Muscle layer of duodenum (tissue), 2 donors: ENCODE data around the gene B3GAT3.

Source experiments
- H3K27ac ChIP-seq: one replicate; pipeline ENCODE4 v1.7.0; 2013; ENCODE audit warnings: mild to moderate bottlenecking, low read length
- H3K27me3 ChIP-seq: one replicate; pipeline ENCODE4 v1.7.0; 2013; ENCODE audit warnings: low read depth, mild to moderate bottlenecking, control low read depth, low read length
- H3K36me3 ChIP-seq, 2 donors: one replicate each; pipeline ENCODE4 v1.7.0; 2013; ENCODE audit warnings: low read length in 2 of 2, control low read depth in 1 of 2, mild to moderate bottlenecking in 1 of 2; ENCODE audit not compliant: insufficient read depth in 2 of 2, control insufficient read depth in 1 of 2
- H3K4me1 ChIP-seq, 2 donors: one replicate each; pipeline ENCODE4 v1.7.0; 2013; ENCODE audit warnings: low read length in 2 of 2, mild to moderate bottlenecking in 2 of 2, control low read depth in 1 of 2, moderate library complexity in 1 of 2; ENCODE audit not compliant: insufficient read depth in 2 of 2, control insufficient read depth in 1 of 2
- H3K4me3 ChIP-seq, 2 donors: one replicate each; pipeline ENCODE4 v1.7.0; 2013; ENCODE audit warnings: low read length in 2 of 2, low read depth in 1 of 2, mild to moderate bottlenecking in 1 of 2
- H3K9me3 ChIP-seq, 2 donors: one replicate each; pipeline ENCODE4 v1.7.0; 2013; ENCODE audit warnings: low read length in 2 of 2, control low read depth in 1 of 2, mild to moderate bottlenecking in 1 of 2; ENCODE audit not compliant: control insufficient read depth in 1 of 2
- donor health status: healthy.

Gene B3GAT3

DNA sequence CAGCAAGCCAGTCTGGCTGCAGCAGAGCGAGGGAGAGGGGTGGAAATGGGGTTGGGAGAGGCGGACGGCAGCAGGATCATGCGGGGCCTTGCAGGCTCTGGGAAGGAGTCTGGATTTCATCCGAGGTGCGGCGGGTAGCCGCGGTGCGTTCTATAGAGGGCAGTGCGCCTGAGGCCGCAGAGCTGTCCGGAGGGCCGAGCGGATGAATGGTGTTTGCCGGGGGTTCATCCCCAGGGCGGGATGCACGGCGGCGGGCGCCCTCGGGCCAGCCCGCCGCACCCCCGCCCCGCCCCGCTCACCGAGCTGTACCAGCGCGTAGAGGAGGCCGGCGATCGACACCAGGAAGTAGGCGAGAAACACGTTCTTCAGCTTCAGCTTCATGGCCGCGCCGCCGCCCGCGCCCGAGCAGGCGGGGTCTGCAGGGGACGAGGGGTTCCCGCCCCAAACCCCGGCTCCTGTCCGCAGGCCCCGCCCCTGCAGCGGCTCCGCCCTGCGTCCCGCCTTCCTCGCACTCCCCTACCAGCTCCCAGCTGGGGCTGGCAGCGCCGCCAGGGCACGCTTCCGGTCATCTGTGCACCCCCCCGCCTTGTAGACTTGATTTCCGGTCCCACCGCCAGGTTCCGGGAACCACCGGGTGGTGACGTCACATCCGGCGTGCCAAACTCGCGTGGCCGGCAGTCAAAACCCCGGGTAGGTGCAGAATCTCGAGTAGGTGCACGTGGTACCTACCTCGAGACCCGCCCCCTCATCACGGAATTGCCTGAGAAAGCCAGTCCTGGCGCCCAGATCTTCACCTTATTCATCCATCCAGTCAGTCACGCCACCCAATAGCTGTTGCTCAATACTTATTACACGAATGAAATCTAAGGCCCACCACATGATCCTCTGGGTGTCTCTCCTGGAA is at the start of gene B3GAT3:
Gene B3GAT3, minus strand, starts transcription at position 420 of the 904 bp plus-strand sequence. Its CDS starts 39 bp downstream, at position 381.
- no peaks in the 10 kb centered on the region for H3K9me3 ChIP-seq
- peak within 1 kb of the TSS; percentile 92 for H3K27ac ChIP-seq
- peaks cover 18 to 28% of the 10 kb centered on the region in 2 donors for H3K36me3 ChIP-seq
- H3K27me3 ChIP-seq = no peaks in the 10 kb centered on the region
- peaks cover 9% of the 10 kb centered on the region in 2 donors for H3K4me1 ChIP-seq
- H3K4me3 ChIP-seq = peak within 1 kb of the TSS; percentile 81 to 94

- Histone ChIP-seq H3K4me1 (peaks cover 15 to 40% of the 10 kb centered on the region in 2 donors), H3K27ac (peak overlapping the region; percentile 95), H3K9me3 (no peaks in the 10 kb centered on the region), H3K36me3 (peaks cover 6 to 8% of the 10 kb centered on the region in 2 donors), H3K4me3 (peak overlapping the region; percentile 77 to 95), H3K27me3 (no peaks in the 10 kb centered on the region)
These were observed 49.4 kb upstream of the B3GAT3 start for GRCh38 chr11:62671236-62671607.

- Histone ChIP-seq H3K27ac (no peak overlapping the region), H3K9me3 (no peaks in the 10 kb centered on the region), H3K4me1 (peaks cover 15 to 44% of the 10 kb centered on the region in 2 donors), H3K27me3 (no peaks in the 10 kb centered on the region), H3K36me3 (peaks cover 4 to 6% of the 10 kb centered on the region in 2 donors), H3K4me3 (no peak overlapping the region)
These were observed 47.8 kb upstream of the B3GAT3 start for GRCh38 chr11:62669420-62670161.

DNA sequence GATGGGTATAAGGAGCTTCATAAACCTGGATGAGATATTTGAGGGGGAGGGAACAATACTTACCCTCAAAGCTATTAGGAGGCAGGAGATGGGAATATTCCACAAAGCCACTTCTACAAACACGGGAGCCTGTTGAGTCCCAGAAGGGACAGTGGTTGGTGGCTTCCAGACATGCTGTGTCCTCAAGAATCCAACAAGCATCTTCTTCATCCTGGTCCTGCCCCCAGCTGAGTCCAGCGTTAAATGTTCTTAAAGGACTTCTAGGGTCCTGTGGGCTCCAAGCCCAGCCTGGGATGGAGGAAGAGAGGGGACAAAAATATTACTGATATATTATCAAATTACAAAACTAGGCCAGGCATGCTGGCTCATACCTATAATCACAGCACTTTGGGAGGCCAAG is 45.7 kb upstream of the B3GAT3 start:
- H3K27me3 ChIP-seq = no peaks in the 10 kb centered on the region
- H3K27ac ChIP-seq = no peak overlapping the region
- no peak overlapping the region for H3K4me3 ChIP-seq
- H3K9me3 ChIP-seq = no peaks in the 10 kb centered on the region
- peaks cover 15 to 40% of the 10 kb centered on the region in 2 donors for H3K4me1 ChIP-seq
- H3K36me3 ChIP-seq = peaks cover 8% of the 10 kb centered on the region in 2 donors

DNA sequence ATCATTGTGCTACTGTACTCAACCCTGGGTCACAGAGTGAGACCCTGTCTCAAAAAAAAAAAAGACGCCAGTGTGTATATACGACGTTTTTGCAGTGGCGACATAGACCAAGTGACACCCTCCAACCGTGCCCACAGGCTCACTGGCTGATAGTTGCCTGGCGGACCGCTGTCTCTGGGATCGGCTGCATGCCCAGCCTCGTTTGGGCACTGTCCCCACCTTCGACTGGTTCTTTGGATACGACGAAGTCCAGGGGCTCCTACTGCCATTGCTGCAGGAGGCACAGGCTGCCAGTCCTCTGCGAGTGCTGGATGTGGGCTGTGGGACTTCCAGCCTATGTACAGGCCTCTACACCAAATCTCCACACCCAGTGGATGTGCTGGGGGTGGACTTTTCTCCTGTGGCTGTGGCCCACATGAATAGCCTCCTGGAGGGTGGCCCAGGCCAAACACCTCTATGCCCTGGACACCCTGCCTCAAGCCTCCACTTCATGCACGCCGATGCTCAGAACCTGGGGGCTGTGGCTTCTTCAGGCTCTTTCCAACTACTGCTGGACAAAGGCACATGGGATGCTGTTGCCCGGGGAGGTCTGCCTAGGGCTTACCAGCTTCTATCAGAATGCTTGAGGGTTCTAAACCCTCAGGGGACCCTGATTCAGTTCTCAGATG is 44.6 kb upstream of the B3GAT3 start:
- H3K4me3 ChIP-seq = peak overlapping the region; percentile 86 to 90
- no peaks in the 10 kb centered on the region for H3K9me3 ChIP-seq
- H3K4me1 ChIP-seq = peaks cover 15 to 37% of the 10 kb centered on the region in 2 donors
- no peaks in the 10 kb centered on the region for H3K27me3 ChIP-seq
- H3K36me3 ChIP-seq = peaks cover 8% of the 10 kb centered on the region in 2 donors
- H3K27ac ChIP-seq = peak overlapping the region; percentile 85

DNA sequence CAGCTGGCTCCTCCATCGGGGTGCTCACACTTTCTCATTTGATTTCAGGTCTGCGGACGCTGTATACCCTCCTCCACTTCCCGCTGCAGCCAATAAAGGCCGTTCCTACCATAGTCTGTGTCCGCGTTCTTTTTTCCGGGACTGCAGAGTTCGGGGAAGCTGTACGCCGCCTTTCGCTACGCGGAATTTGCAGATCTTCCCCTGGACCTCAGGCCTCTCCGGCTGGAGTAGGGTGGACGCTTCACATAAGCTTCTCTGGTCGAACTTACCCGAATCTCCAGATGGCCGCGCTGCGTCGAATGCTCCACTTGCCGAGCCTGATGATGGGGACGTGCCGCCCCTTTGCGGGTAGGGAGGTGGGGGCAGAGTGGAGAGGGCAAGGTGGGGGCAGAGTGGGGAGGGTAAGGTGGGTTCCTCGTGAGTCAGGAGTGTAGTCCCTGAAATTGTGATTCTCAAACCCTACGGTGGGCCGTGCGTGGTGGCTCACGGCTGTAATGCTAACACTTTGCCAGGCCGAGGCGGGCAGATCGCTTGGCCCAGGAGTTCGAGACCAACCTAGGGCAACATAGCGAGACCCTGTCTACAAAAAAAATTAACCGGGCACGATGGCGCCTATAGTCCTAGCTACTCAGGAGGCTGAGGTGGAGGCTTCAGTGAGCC is 43.9 kb upstream of the B3GAT3 start:
- H3K4me1 ChIP-seq = peaks cover 15 to 34% of the 10 kb centered on the region in 2 donors
- H3K4me3 ChIP-seq = peak overlapping the region; percentile 86 to 90
- no peaks in the 10 kb centered on the region for H3K27me3 ChIP-seq
- H3K9me3 ChIP-seq = no peaks in the 10 kb centered on the region
- peak overlapping the region; percentile 85 for H3K27ac ChIP-seq
- H3K36me3 ChIP-seq = peaks cover 8% of the 10 kb centered on the region in 2 donors

DNA sequence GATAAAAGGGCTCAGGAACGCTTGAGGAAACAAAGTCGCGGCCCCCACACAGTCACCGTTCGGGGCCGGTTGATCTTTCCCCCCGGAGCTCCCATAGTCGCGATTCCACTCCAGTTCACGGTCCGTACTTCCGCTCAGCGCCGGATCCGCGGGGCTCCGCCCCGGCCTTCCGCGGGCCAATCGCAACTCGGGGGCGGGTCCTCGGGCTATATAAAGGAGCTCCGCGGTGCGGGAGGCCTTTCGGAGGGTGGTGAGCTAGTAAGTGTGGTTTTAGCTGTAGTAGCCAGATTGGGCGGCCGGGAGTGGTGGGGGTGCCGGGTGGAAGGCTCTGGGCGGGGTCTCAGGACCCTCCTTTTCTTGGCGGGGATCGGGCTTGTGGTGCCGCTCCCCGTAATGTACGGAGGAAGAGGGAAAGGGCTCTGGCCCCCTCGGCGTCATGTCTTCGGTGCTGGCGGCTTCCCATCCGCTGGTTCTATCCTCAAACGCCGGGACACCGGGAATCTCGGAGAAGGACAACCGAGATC is 43.4 kb upstream of the B3GAT3 start, which contains the start of the genes C11orf98 and CSKMT:
Gene C11orf98, minus strand, starts transcription at position 136 of the 524 bp plus-strand sequence. Its CDS starts 41 bp downstream, at position 95.
Gene CSKMT, plus strand, starts transcription at position 238 of the 524 bp plus-strand sequence. CDS start 568 bp downstream, outside the sequence.
- H3K9me3 ChIP-seq = no peaks in the 10 kb centered on the region
- peak within 1 kb of the TSS; percentile 86 to 90 for H3K4me3 ChIP-seq
- peaks cover 15 to 28% of the 10 kb centered on the region in 2 donors for H3K4me1 ChIP-seq
- peak within 1 kb of the TSS; percentile 85 for H3K27ac ChIP-seq
- no peaks in the 10 kb centered on the region for H3K27me3 ChIP-seq
- peaks cover 8% of the 10 kb centered on the region in 2 donors for H3K36me3 ChIP-seq

GRCh38 chr11:62664405-62665074 is 42.8 kb upstream of the B3GAT3 start:
- Histone ChIP-seq H3K4me3 (peak overlapping the region; percentile 86 to 90), H3K27me3 (no peaks in the 10 kb centered on the region), H3K9me3 (no peaks in the 10 kb centered on the region), H3K27ac (peak overlapping the region; percentile 85), H3K4me1 (peaks cover 15 to 28% of the 10 kb centered on the region in 2 donors), H3K36me3 (peaks cover 8% of the 10 kb centered on the region in 2 donors)

DNA sequence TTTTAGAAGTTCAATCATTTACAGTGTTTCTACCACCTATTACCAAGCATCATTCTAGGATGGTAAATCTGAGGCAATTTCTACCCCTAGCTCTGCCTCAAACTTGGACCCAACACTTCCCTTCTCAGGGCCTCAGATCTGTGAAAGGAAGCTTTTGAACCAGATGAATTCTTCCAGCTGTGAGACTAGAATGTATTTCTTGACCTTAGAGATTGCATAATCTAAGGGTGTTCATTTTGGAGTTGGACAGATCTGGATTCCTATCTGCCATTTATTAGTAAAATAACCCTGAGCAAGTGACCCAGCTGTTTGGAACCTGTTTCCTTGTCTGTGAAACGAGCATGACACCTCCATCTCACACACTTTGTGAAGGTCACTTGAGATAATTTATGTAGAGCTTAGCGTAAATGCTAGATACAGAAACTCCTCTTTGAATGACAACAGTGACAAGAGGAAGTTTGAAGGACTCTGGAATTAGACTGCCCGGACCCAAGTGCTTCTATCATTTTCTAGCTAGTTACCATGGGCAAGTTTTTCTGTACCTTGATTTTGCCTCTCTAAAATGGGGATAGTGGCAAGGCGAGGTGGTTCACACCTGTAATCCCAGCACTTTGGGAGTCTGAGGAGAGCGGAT is 35.1 kb upstream of the B3GAT3 start:
- H3K36me3 ChIP-seq = no peaks in the 10 kb centered on the region
- H3K27ac ChIP-seq = no peak overlapping the region
- peaks cover 0 to 8% of the 10 kb centered on the region in 2 donors for H3K4me1 ChIP-seq
- no peaks in the 10 kb centered on the region for H3K9me3 ChIP-seq
- H3K4me3 ChIP-seq = no peak overlapping the region
- H3K27me3 ChIP-seq = no peaks in the 10 kb centered on the region
